GM12878 (cell line): ENCODE measurements around the gene SLC22A23. TPM values are rescaled to one million over a fixed set of nuclear protein-coding genes. Genes with fewer than 3 reads are reported as not detected.

Experiments used
- ATAC-seq: fragments of 200-7000 bp; cut with Tn5 transposase; 3 replicates; pipeline ENCODE4 v1.9.1; 2020; ENCODE audit warnings: mild to moderate bottlenecking, moderate library complexity
- BruUV-seq: library from RNA; stranded (reverse); fragments of 400-500 nt; replicated peaks from 2 replicates; lab custom pipeline; 2021; lab: Mats Ljungman, UMichigan
- CTCF ChIA-PET: fragments of 300-600 bp; sonication (Branson Sonifier 250); formaldehyde crosslinking; extraction: SDS; loops from one replicate; lab custom pipeline; 2021; ENCODE audit warnings: inconsistent platforms; lab: Yijun Ruan, JAX
- POLR2A ChIA-PET: fragments of 350-600 bp; formaldehyde crosslinking; extraction: SDS; loops from one replicate; lab custom pipeline; 2021; ENCODE audit warnings: inconsistent platforms; lab: Charles Lee
- RAD21 ChIA-PET: fragments of 300-600 bp; sonication (Branson Sonifier 250); formaldehyde crosslinking; loops from one replicate; lab custom pipeline; 2023; ENCODE audit warnings: antibody characterized with exemption; ENCODE audit not compliant: unreplicated experiment; lab: Charles Lee
- SMC1A ChIA-PET: fragments of 300-600 bp; sonication (Branson Sonifier 250); formaldehyde crosslinking; loops from one replicate; lab custom pipeline; 2023; ENCODE audit not compliant: unreplicated experiment, uncharacterized antibody; lab: Charles Lee
- DNase-seq: peaks from one replicate; pipeline ENCODE4 v3.0.0-alpha.2; 2011; ENCODE audit warnings: low read depth, low spot score
- FAIRE-seq: peaks from 3 replicates; lab custom pipeline; 2011; peaks lifted over from hg19 to GRCh38; lab: Jason Lieb, UNC
- H2AFZ ChIP-seq: 2 replicates; pipeline ENCODE4 v1.6.0; 2011; ENCODE audit warnings: low read depth, low read length, control low read depth; ENCODE audit not compliant: control insufficient read depth
- H3K27ac ChIP-seq: 2 replicates; pipeline ENCODE4 v1.5.1; 2011; ENCODE audit warnings: control low read depth; ENCODE audit not compliant: control insufficient read depth, insufficient read depth
- H3K27me3 ChIP-seq, 2 experiments: replicated peaks in 1 of 2; 2 replicates each; pipeline versions ENCODE4 v1.6.0 to v1.6.1; 2011; ENCODE audit warnings: low read length in 1 of 2; ENCODE audit not compliant: control insufficient read depth in 2 of 2, insufficient read depth in 2 of 2
- H3K36me3 ChIP-seq, 2 experiments: 2 replicates each; pipeline ENCODE4 v1.5.1; 2011; ENCODE audit warnings: low read length in 1 of 2; ENCODE audit not compliant: control insufficient read depth in 2 of 2, insufficient read depth in 2 of 2
- H3K4me1 ChIP-seq: 2 replicates; pipeline ENCODE4 v1.6.1; 2011; ENCODE audit warnings: mild to moderate bottlenecking, low read length, moderate library complexity, mixed read lengths; ENCODE audit not compliant: control insufficient read depth, insufficient read depth
- H3K4me2 ChIP-seq: 2 replicates; pipeline ENCODE4 v1.6.0; 2011; ENCODE audit warnings: control low read depth; ENCODE audit not compliant: control insufficient read depth, insufficient read depth
- H3K4me3 ChIP-seq: fragments of 200-600 bp; sonication (generic); 2 replicates; pipeline ENCODE4 v1.5.1; 2016
- H3K79me2 ChIP-seq: 2 replicates; pipeline ENCODE4 v1.6.0; 2011; ENCODE audit warnings: low read length; ENCODE audit not compliant: control insufficient read depth, insufficient read depth
- H3K9ac ChIP-seq: 2 replicates; pipeline ENCODE4 v1.8.0; 2011; ENCODE audit warnings: low read length, control low read depth, mixed read lengths; ENCODE audit not compliant: control insufficient read depth, insufficient read depth
- H3K9me3 ChIP-seq: replicated peaks from 3 replicates; pipeline ENCODE4 v1.5.1; 2011; ENCODE audit warnings: mild to moderate bottlenecking, low read length; ENCODE audit not compliant: control insufficient read depth, insufficient read depth
- H4K20me1 ChIP-seq: 2 replicates; pipeline ENCODE4 v1.6.0; 2011; ENCODE audit not compliant: control insufficient read depth, insufficient read depth
- BHLHE40 ChIP-seq, 2 experiments: fragments of 450-650 bp in 1 of 2; IDR thresholded peaks; 2 replicates each; pipeline ENCODE4 v1.6.1; 2011 to 2017; ENCODE audit warnings: low read depth in 2 of 2, borderline replicate concordance in 1 of 2, improper control_type of control experiment in 1 of 2, low read length in 1 of 2, mild to moderate bottlenecking in 1 of 2
- BMI1 ChIP-seq: fragments of 450-650 bp; IDR thresholded peaks from 2 replicates; pipeline ENCODE4 v1.6.1; 2016; ENCODE audit warnings: mild to moderate bottlenecking, moderate library complexity, borderline replicate concordance
- CEBPB ChIP-seq, 2 experiments: fragments of 150-350 bp in 1 of 2; IDR thresholded peaks; 2 replicates each; pipeline ENCODE4 v1.6.1; 2012 to 2014; ENCODE audit warnings: low read depth in 2 of 2, low read length in 2 of 2, borderline replicate concordance in 1 of 2, inconsistent platforms in 1 of 2
- DPF2 ChIP-seq: fragments of 450-650 bp; IDR thresholded peaks from 2 replicates; pipeline ENCODE4 v1.6.1; 2017; ENCODE audit warnings: mild to moderate bottlenecking
- EP300 ChIP-seq, 2 experiments: fragments of 150-350 bp in 1 of 2; IDR thresholded peaks; 2 replicates each; pipeline ENCODE4 v1.6.1; 2011 to 2012; ENCODE audit warnings: low read depth in 2 of 2, low read length in 2 of 2, borderline replicate concordance in 1 of 2, improper control_type of control experiment in 1 of 2, inconsistent platforms in 1 of 2; ENCODE audit not compliant: control insufficient read depth in 1 of 2
- HSF1 ChIP-seq: fragments of 150-350 bp; IDR thresholded peaks from 2 replicates; pipeline ENCODE4 v1.6.1; 2014; ENCODE audit warnings: mild to moderate bottlenecking, low read depth, low read length
- KLF5 ChIP-seq: fragments of 450-650 bp; IDR thresholded peaks from 2 replicates; pipeline ENCODE4 v1.6.1; 2014; ENCODE audit warnings: mild to moderate bottlenecking; ENCODE audit not compliant: partially characterized antibody
- NKRF ChIP-seq: fragments of 450-650 bp; conservative IDR thresholded peaks from 2 replicates; pipeline ENCODE4 v1.6.1; 2017; ENCODE audit warnings: mild to moderate bottlenecking, moderate library complexity
- POLR2AphosphoS2 ChIP-seq: IDR thresholded peaks from 2 replicates; pipeline ENCODE4 v1.6.1; 2011; ENCODE audit warnings: low read depth, mild to moderate bottlenecking, low read length, improper control_type of control experiment, moderate library complexity
- POLR2AphosphoS5 ChIP-seq: IDR thresholded peaks from 2 replicates; pipeline ENCODE4 v1.6.1; 2011; ENCODE audit warnings: mild to moderate bottlenecking, low read length, inconsistent platforms
- ZBED1 ChIP-seq: IDR thresholded peaks from 2 replicates; pipeline ENCODE4 v1.6.1; 2016; ENCODE audit warnings: borderline replicate concordance
- WGBS: methylation state at CpG from one replicate; pipeline ENCODE4 v1.1.6; 2016; ENCODE audit warnings: low lambda C conversion rate; ENCODE audit not compliant: insufficient replicate concordance, insufficient coverage; ENCODE audit errors: missing lambda C conversion rate; 5-methylcytosine and 5-hydroxymethylcytosine counted together
- in situ Hi-C: fragments of 300-500 bp; cut with MboI; formaldehyde crosslinking; loops from 9 replicates; pipeline ENCODE4 v1.14.3; 2018; ENCODE audit warnings: mixed read lengths
- intact Hi-C: fragments of 100-400 bp; cut with micrococcal nuclease; formaldehyde crosslinking; loops from one replicate; pipeline ENCODE4 v1.14.2; 2022; ENCODE audit not compliant: unreplicated experiment
- polyA plus RNA-seq, 11 experiments: library from polyadenylated mRNA; depleted of rRNA in 4 of 11; unstranded in 6 of 11; stranded (reverse) in 5 of 11; fragments of >200 nt; fragmentation: Nextera tagmentation in 4 of 11; fragmentation: Illumina TruSeq in 1 of 11; extraction: Ambion mirVana in 4 of 11; extraction: Trizol in 1 of 11; gene quantifications; 1 replicate in 1 of 11; 2 replicates in 10 of 11; pipeline versions ENCODE4 v1.2.1 to v1.2.3, GENCODE V29; 2011 to 2016; ENCODE audit warnings: inconsistent platforms in 2 of 11, missing spikeins in 2 of 11, low read depth in 1 of 11
- total RNA-seq, 4 experiments: library from RNA; depleted of rRNA in 3 of 4; stranded (reverse); fragments of >200 nt in 3 of 4; fragmentation: Illumina TruSeq in 1 of 4; extraction: Trizol in 1 of 4; gene quantifications; 2 replicates each; pipeline versions ENCODE4 v1.2.1 to v1.2.3, GENCODE V29; 2013 to 2021
- TF ChIP-seq, protein P1 (sequence below): fragments of 450-650 bp; IDR thresholded peaks from 2 replicates; pipeline ENCODE4 v1.6.1; 2018; ENCODE audit warnings: mild to moderate bottlenecking, low read depth, moderate library complexity; ENCODE audit not compliant: partially characterized antibody
- TF ChIP-seq, protein P2 (sequence below): IDR thresholded peaks from 2 replicates; pipeline ENCODE4 v1.6.1; 2011; ENCODE audit warnings: mild to moderate bottlenecking, low read depth, low read length, moderate library complexity; ENCODE audit not compliant: insufficient replicate concordance

The SLC22A23 gene
- total and polyA plus RNA-seq, 10 of the 15 experiments (the other 5 are each of a cell fraction or from before 2014, with no cell fraction given): 0.20 to 2.4 (median 0.74) TPM

DNA sequence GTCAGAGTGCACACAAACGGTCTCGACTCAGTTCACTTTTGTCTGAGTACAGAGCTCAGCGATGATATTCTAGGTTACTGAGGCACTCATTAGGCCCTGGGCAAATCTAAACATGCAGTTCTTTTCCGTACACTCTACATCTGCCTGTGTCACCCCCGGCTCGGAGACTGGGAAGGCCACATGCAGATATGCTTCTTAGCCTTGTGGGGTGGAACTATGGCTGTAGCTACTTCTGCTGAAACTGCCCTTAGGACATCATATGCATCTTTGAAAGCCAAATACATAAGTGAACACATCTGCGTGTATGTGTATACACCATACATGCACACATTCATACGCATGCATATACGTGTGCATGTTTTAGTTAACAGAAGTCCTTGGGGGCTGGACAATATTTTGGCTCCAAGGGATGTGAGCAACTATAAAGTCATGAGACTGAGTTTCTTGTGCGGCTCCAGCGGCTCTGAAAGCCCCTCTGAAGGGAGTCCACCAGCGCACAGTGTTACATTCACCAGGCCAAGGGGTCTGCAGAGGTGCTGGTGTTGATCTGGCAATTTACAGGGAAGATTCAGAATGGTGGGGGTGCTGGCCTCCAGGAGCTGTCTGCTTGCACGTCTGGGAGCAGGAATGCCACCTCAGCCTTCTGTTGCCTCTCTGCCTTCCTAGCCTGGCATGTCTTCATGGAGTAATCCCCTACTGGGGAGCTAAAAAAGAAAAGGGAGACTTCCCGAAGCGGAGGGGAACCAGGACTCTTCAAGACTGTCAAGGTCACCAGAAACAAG is 166.5 kb downstream of the SLC22A23 start (continued):
- TF ChIP-seq BMI1: no peak
- no peak for TF ChIP-seq DPF2
- TF ChIP-seq, protein P1, sequence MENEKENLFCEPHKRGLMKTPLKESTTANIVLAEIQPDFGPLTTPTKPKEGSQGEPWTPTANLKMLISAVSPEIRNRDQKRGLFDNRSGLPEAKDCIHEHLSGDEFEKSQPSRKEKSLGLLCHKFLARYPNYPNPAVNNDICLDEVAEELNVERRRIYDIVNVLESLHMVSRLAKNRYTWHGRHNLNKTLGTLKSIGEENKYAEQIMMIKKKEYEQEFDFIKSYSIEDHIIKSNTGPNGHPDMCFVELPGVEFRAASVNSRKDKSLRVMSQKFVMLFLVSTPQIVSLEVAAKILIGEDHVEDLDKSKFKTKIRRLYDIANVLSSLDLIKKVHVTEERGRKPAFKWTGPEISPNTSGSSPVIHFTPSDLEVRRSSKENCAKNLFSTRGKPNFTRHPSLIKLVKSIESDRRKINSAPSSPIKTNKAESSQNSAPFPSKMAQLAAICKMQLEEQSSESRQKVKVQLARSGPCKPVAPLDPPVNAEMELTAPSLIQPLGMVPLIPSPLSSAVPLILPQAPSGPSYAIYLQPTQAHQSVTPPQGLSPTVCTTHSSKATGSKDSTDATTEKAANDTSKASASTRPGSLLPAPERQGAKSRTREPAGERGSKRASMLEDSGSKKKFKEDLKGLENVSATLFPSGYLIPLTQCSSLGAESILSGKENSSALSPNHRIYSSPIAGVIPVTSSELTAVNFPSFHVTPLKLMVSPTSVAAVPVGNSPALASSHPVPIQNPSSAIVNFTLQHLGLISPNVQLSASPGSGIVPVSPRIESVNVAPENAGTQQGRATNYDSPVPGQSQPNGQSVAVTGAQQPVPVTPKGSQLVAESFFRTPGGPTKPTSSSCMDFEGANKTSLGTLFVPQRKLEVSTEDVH: no peak

DNA sequence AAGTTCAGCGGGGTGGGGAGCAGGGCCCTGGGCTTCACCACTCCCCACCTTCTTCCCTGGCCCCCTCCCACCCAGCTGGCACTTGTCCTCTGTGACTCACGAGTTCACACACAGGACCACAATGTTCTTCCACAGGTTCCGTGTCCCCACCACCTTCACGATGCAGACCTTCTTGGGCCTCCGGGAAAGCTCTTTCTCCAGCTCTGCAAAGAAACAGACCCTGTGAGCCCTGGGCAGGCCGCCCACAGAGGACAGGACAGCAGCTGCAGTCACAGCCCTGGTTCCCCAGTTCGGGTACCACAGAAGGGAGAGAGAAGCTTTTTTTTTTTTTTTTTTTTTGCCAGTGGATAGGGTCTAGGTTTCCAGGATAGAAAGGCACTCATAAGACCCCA is 167.2 kb downstream of the SLC22A23 start:
- ChIA-PET RAD21 (interaction anchor here (0.6 to 0.7 kb wide), 5 partner anchors 24 to 1080 kb away, joined by 3 to 5 read pairs (median 3); no protein-coding TSS in a partner anchor), SMC1A (interaction anchor here (1.3 kb wide), 1 partner anchor 165 kb away, joined by 4 read pairs; no protein-coding TSS in a partner anchor), POLR2A (interaction anchor here (0.6 kb wide), 1 partner anchor 65 kb away, joined by 3 read pairs; no protein-coding TSS in a partner anchor), CTCF (interaction anchor here (0.6 to 1.3 kb wide), 2 partner anchors 443 to 921 kb away, joined by 4 read pairs; no protein-coding TSS in a partner anchor)
- no peak overlapping the region for H2AFZ ChIP-seq
- no TSS peak for BruUV-seq
- no peak overlapping the region for H3K9ac ChIP-seq
- intact Hi-C loops: no loop called here
- no peaks in the 10 kb centered on the region for H3K27me3 ChIP-seq
- no peaks in the 10 kb centered on the region for H4K20me1 ChIP-seq
- no peak overlapping the region for H3K27ac ChIP-seq
- H3K4me2 ChIP-seq: no peak overlapping the region
- 24% methylated on average over 7 of the region's 7 CpGs for WGBS
- in situ Hi-C loops: no loop called here
- H3K9me3 ChIP-seq: no peaks in the 10 kb centered on the region
- ATAC-seq (no peak), DNase-seq (no peak), FAIRE-seq (no peak)
- H3K4me1 ChIP-seq: no peaks in the 10 kb centered on the region
- H3K4me3 ChIP-seq: no peak overlapping the region
- no peaks in the 10 kb centered on the region for H3K79me2 ChIP-seq
- H3K36me3 ChIP-seq: no peaks in the 10 kb centered on the region
- TF ChIP-seq POLR2AphosphoS2 (no peak), ZBED1 (no peak), BHLHE40 (IDR thresholded peaks at IDR 0.05; ENCODE audit: borderline replicate concordance in 1 of 2, low read depth in 2 of 2, low read length in 1 of 2) (no peak), NKRF (no peak), KLF5 (no peak), EP300 (IDR thresholded peaks at IDR 0.05; ENCODE audit: borderline replicate concordance in 1 of 2, control insufficient read depth in 1 of 2, low read depth in 2 of 2, low read length in 2 of 2) (no peak), CEBPB (IDR thresholded peaks at IDR 0.05; ENCODE audit: borderline replicate concordance in 1 of 2, low read depth in 2 of 2, low read length in 2 of 2) (no peak), HSF1 (no peak), POLR2AphosphoS5 (no peak)
- TF ChIP-seq, protein P2, sequence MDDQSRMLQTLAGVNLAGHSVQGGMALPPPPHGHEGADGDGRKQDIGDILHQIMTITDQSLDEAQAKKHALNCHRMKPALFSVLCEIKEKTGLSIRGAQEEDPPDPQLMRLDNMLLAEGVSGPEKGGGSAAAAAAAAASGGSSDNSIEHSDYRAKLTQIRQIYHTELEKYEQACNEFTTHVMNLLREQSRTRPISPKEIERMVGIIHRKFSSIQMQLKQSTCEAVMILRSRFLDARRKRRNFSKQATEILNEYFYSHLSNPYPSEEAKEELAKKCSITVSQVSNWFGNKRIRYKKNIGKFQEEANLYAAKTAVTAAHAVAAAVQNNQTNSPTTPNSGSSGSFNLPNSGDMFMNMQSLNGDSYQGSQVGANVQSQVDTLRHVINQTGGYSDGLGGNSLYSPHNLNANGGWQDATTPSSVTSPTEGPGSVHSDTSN: no peak
